Esophagus squamous epithelium (tissue), 4 donors: ENCODE results near the gene RUFY3.

ENCODE experiments used
- POLR2A ChIP-seq, 4 donors: fragments of 450-650 bp; IDR thresholded peaks; one replicate each; pipeline ENCODE4 v1.6.1; 2017; ENCODE audit warnings: antibody characterized with exemption in 4 of 4, mild to moderate bottlenecking in 4 of 4, moderate library complexity in 3 of 4
- TF ChIP-seq, protein P1 (sequence below), 6 experiments: fragments of 450-650 bp in 4 of 6; fragments of 200-600 bp in 2 of 6; sonication (generic) in 2 of 6; IDR thresholded peaks; one replicate each; pipeline ENCODE4 v1.5.1; 2016 to 2019; ENCODE audit warnings: antibody characterized with exemption in 6 of 6, mild to moderate bottlenecking in 4 of 6, moderate library complexity in 4 of 6

GRCh38 chr4:70722199-70722791, 531 bp downstream of the RUFY3 start:
- TF ChIP-seq, protein P1, sequence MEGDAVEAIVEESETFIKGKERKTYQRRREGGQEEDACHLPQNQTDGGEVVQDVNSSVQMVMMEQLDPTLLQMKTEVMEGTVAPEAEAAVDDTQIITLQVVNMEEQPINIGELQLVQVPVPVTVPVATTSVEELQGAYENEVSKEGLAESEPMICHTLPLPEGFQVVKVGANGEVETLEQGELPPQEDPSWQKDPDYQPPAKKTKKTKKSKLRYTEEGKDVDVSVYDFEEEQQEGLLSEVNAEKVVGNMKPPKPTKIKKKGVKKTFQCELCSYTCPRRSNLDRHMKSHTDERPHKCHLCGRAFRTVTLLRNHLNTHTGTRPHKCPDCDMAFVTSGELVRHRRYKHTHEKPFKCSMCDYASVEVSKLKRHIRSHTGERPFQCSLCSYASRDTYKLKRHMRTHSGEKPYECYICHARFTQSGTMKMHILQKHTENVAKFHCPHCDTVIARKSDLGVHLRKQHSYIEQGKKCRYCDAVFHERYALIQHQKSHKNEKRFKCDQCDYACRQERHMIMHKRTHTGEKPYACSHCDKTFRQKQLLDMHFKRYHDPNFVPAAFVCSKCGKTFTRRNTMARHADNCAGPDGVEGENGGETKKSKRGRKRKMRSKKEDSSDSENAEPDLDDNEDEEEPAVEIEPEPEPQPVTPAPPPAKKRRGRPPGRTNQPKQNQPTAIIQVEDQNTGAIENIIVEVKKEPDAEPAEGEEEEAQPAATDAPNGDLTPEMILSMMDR (IDR thresholded peaks at IDR 0.05) = no peak
- no peak for TF ChIP-seq POLR2A (IDR thresholded peaks at IDR 0.05)
